Transverse colon (tissue), 4 donors: Measurements from ENCODE around the gene ZCWPW1. TPM values are rescaled to one million over a fixed set of nuclear protein-coding genes. Genes with fewer than 3 reads are reported as not detected.

Experiments used
- DNase-seq: peaks from one replicate; pipeline ENCODE4 v3.0.0-alpha.2; 2019
- H3K27ac ChIP-seq, 4 donors: fragments of 200-600 bp; sonication (generic); 2 replicates each; pipeline ENCODE4 v1.5.1; 2016 to 2018; ENCODE audit warnings: inconsistent platforms in 4 of 4
- H3K27me3 ChIP-seq: fragments of 200-600 bp; sonication (generic); 2 replicates; pipeline ENCODE4 v1.5.1; 2017; ENCODE audit warnings: inconsistent platforms
- H3K36me3 ChIP-seq, 4 donors: fragments of 200-600 bp; sonication (generic); 2 replicates each; pipeline ENCODE4 v1.5.1; 2017 to 2019; ENCODE audit warnings: inconsistent platforms in 4 of 4
- H3K4me1 ChIP-seq, 4 donors: fragments of 200-600 bp; sonication (generic); 2 replicates each; pipeline ENCODE4 v1.5.1; 2017 to 2020; ENCODE audit warnings: inconsistent platforms in 4 of 4
- H3K4me3 ChIP-seq, 4 donors: fragments of 200-600 bp; sonication (generic); 1 replicate in 1 of 4; 2 replicates in 3 of 4; pipeline versions ENCODE4 v1.5.1 to v1.6.1; 2017 to 2019; ENCODE audit warnings: inconsistent platforms in 4 of 4
- H3K9me3 ChIP-seq, 2 donors: fragments of 200-600 bp; sonication (generic); 2 replicates each; pipeline ENCODE4 v1.5.1; 2017 to 2019; ENCODE audit warnings: inconsistent platforms in 2 of 2
- EP300 ChIP-seq: sonication (generic); formaldehyde crosslinking; IDR thresholded peaks from one replicate; pipeline ENCODE4 v1.6.1; 2017; ENCODE audit warnings: antibody characterized with exemption, low read depth
- POLR2A ChIP-seq: fragments of 450-650 bp; IDR thresholded peaks from one replicate; pipeline ENCODE4 v1.6.1; 2016; ENCODE audit warnings: antibody characterized with exemption, mild to moderate bottlenecking, moderate library complexity
- POLR2AphosphoS5 ChIP-seq, 3 donors: sonication (generic); formaldehyde crosslinking; IDR thresholded peaks; one replicate each; pipeline ENCODE4 v1.6.1; 2016; ENCODE audit warnings: antibody characterized with exemption in 3 of 3
- WGBS, 2 donors: methylation state at CpG; one replicate each; pipeline ENCODE4 v1.1.5; 2018; ENCODE audit warnings: low coverage in 1 of 2; 5-methylcytosine and 5-hydroxymethylcytosine counted together
- in situ Hi-C, 4 donors: fragments of 200-750 bp; cut with MboI; loops; one replicate each; pipeline versions ENCODE4 v1.15.0 to v1.15.1; 2017; ENCODE audit warnings: low sequenced_read_pairs in 3 of 4, low pct_ligation_motif_present in 1 of 4, low pct_unique_long_range_greater_than_20kb in 1 of 4
- intact Hi-C: fragments of 100-400 bp; cut with DNase I; formaldehyde crosslinking; loops from one replicate; pipeline ENCODE4 v1.15.1; 2023; ENCODE audit warnings: low total_unique reads
- total RNA-seq, 4 donors: library from RNA; depleted of rRNA; stranded (reverse); fragments of >200 nt; gene quantifications; one replicate each; pipeline ENCODE4 v1.1.0, GENCODE V29; 2016
- TF ChIP-seq, protein P1 (sequence below), 5 experiments: fragments of 200-600 bp in 3 of 5; fragments of 450-650 bp in 2 of 5; sonication (generic) in 3 of 5; IDR thresholded peaks; 1 replicate in 2 of 5; 2 replicates in 3 of 5; pipeline ENCODE4 v1.5.1; 2016 to 2017; ENCODE audit warnings: antibody characterized with exemption in 5 of 5, inconsistent platforms in 3 of 5, mild to moderate bottlenecking in 2 of 5, moderate library complexity in 1 of 5

Gene ZCWPW1
- total RNA-seq, 4 donors from 2014 or later, result 0.68 to 2.4 (median 0.80) TPM; not detected in 1

DNA sequence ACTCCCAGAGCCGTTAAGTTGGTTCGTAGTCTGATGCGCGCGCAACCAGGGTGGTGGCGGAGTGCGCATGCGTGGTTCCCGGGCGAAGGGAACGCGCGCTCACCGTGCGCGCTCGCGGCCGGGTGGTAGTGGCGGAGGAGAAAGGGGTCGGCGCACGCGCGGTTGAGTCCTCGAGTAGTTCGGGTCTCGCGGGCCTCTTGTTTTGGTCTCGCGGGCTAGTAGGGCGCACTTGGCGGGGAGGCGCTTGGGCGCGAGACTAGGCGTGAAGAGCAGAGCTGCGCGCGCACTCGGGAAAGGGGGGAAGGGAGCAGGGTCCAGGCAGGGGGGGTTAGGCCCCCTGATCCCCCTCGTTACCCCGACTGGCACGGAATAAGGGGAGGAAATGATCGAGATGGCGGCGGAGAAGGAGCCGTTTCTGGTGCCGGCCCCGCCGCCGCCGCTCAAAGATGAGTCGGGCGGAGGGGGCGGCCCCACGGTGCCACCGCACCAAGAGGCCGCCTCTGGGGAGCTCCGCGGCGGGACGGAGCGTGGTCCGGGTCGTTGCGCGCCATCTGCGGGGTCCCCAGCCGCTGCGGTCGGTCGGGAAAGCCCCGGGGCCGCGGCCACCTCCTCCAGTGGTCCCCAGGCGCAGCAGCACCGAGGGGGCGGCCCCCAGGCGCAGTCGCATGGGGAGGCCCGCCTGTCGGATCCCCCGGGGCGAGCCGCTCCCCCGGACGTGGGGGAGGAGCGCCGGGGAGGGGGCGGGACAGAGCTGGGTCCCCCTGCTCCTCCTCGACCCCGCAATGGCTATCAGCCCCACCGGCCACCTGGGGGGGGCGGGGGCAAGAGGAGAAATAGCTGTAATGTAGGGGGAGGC lies 1.4 kb upstream of the ZCWPW1 start, which contains the start of gene MEPCE:
MEPCE (plus strand) TSS at position 195 of the 856 bp plus-strand sequence; CDS start at position 383, 188 bp downstream.
- TF ChIP-seq POLR2AphosphoS5 (IDR thresholded peaks at IDR 0.05) (peak in 1 of 3 donors; percentile 3), POLR2A (peak; percentile 12), EP300 (no peak)
- TF ChIP-seq, protein P1, sequence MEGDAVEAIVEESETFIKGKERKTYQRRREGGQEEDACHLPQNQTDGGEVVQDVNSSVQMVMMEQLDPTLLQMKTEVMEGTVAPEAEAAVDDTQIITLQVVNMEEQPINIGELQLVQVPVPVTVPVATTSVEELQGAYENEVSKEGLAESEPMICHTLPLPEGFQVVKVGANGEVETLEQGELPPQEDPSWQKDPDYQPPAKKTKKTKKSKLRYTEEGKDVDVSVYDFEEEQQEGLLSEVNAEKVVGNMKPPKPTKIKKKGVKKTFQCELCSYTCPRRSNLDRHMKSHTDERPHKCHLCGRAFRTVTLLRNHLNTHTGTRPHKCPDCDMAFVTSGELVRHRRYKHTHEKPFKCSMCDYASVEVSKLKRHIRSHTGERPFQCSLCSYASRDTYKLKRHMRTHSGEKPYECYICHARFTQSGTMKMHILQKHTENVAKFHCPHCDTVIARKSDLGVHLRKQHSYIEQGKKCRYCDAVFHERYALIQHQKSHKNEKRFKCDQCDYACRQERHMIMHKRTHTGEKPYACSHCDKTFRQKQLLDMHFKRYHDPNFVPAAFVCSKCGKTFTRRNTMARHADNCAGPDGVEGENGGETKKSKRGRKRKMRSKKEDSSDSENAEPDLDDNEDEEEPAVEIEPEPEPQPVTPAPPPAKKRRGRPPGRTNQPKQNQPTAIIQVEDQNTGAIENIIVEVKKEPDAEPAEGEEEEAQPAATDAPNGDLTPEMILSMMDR (IDR thresholded peaks at IDR 0.05), result no peak
- H3K27ac ChIP-seq, result peak within 1 kb of the TSS; percentile 97 to 100 (median 100)
- peak within 1 kb of the TSS; percentile 72 to 97 (median 90) for H3K4me3 ChIP-seq
- H3K36me3 ChIP-seq, result peaks cover 0 to 12% (median 0%) of the 10 kb centered on the region in 4 donors
- in situ Hi-C loops, result no loop called here
- H3K27me3 ChIP-seq, result no peaks in the 10 kb centered on the region
- DNase-seq, result peak; percentile 96
- H3K4me1 ChIP-seq, result peaks cover 18 to 38% (median 27%) of the 10 kb centered on the region in 4 donors
- no peaks in the 10 kb centered on the region for H3K9me3 ChIP-seq
- intact Hi-C loops, result no loop called here
- WGBS, 2 donors, result 0% methylated on average over 67 of the region's 95 CpGs; no CpG with 5 or more reads in 1 of the 2 donors

DNA sequence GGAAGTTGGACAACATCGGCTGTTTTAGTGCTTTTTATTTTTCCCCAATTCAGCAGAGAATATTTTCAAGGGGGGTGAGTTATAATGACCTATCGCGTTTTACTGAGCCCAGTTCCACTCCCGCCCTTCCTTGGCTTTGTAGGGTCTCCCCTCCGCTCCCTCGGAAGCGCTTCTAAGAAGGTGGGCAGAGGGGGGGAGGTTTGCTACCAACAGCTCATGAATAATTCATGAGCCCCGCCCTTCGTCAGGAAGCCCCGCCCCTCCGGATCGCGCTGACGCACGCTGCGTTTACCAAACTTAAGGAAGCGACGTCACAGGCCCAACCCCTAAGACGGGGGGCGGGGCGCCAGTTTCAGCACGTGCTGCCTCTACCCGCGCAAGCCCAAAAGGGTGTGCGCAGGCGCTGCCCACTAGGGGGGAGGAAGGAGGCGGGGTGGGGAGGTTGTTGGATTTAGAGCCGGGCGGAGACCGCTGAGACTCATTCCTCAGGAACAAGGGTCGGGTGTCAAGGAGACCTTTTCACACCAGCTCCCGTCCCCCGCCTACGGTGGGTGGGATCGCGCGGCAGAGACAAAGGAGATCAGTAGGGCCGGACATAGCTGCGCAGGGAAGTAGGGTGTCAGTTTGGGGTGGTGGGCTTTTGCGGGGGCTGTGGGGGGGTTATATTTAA lies 599 bp upstream of the ZCWPW1 start:
- 0% methylated on average over 17 to 32 of the region's 40 CpGs for WGBS, 2 donors
- in situ Hi-C loops, result no loop called here
- DNase-seq, result peak; percentile 100
- intact Hi-C loops, result no loop called here
- TF ChIP-seq EP300 (peak; percentile 66), POLR2A (peak; percentile 76), POLR2AphosphoS5 (IDR thresholded peaks at IDR 0.05) (peak; percentile 73 to 98 (median 98))
- TF ChIP-seq, protein P1 (IDR thresholded peaks at IDR 0.05), result peak in 4 of 5 experiments; percentile 28 to 73 (median 50)
- no peaks in the 10 kb centered on the region for H3K9me3 ChIP-seq
- H3K4me3 ChIP-seq, result peak overlapping the region; percentile 72 to 97 (median 90)
- H3K27ac ChIP-seq, result peak overlapping the region; percentile 97 to 100 (median 100)
- peaks cover 12 to 30% (median 23%) of the 10 kb centered on the region in 4 donors for H3K4me1 ChIP-seq
- H3K27me3 ChIP-seq, result no peaks in the 10 kb centered on the region
- H3K36me3 ChIP-seq, result peaks cover 0 to 11% (median 0%) of the 10 kb centered on the region in 4 donors

DNA sequence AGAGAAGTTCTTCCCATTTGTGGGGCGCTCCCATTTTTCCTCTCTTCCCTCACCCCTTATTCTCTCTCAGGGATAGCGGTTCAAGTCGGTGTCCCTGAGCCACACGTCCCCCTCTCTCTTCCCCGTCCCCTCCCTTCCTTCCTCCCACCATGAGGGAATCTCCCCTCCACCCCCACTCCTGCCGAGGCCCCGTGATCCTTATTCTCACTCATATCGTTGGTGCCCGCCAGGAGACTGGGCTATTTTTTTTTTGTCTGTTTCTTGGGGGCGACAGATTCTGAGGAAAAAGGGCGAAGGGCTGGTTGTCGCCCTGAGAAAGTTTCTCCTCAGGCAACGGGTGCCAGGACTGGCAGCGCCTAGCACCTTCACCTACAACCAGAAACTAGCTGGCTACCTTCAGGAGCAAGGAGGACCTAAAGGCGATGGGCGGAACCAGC lies 723 bp downstream of the ZCWPW1 start:
- peaks cover 12 to 27% (median 23%) of the 10 kb centered on the region in 4 donors for H3K4me1 ChIP-seq
- 59 to 62% methylated on average over 13 to 15 of the region's 16 CpGs for WGBS, 2 donors
- intact Hi-C loops, result no loop called here

More for the DNA sequence above, 723 bp downstream of the ZCWPW1 start:
- in situ Hi-C loops, result no loop called here
- Histone ChIP-seq H3K36me3 (no peaks in the 10 kb centered on the region), H3K27ac (peak overlapping the region; percentile 97 to 100 (median 100)), H3K4me3 (peak overlapping the region in 3 of 4 donors; percentile 72 to 94 (median 87)), H3K27me3 (no peaks in the 10 kb centered on the region), H3K9me3 (no peaks in the 10 kb centered on the region)
- no peak for DNase-seq
- TF ChIP-seq POLR2AphosphoS5 (IDR thresholded peaks at IDR 0.05), result no peak
- TF ChIP-seq, protein P1 (IDR thresholded peaks at IDR 0.05), result no peak
- no peak for TF ChIP-seq POLR2A
- no peak for TF ChIP-seq EP300
